Aorta (tissue), 5 donors: ENCODE results near the gene B3GALT5. TPM values are rescaled to one million over a fixed set of nuclear protein-coding genes. Genes with fewer than 3 reads are reported as not detected.

ENCODE experiments used
- ATAC-seq: fragments of 200-7000 bp; cut with Tn5 transposase; one replicate; pipeline ENCODE4 v1.9.1; 2022; ENCODE audit warnings: moderate library complexity; ENCODE audit not compliant: low FRiP score
- DNase-seq, 2 donors: peaks; one replicate each; pipeline ENCODE4 v3.0.0-alpha.2; 2020
- H3K27ac ChIP-seq, 2 donors: one replicate each; pipeline ENCODE4 v1.5.1; 2013; ENCODE audit warnings: low read length in 2 of 2, mild to moderate bottlenecking in 2 of 2, moderate library complexity in 2 of 2, control low read depth in 1 of 2, inconsistent platforms in 1 of 2, low read depth in 1 of 2
- H3K27me3 ChIP-seq, 2 donors: one replicate each; pipeline ENCODE4 v1.6.1; 2013; ENCODE audit warnings: control low read depth in 1 of 2, low read length in 1 of 2, mild to moderate bottlenecking in 1 of 2, moderate library complexity in 1 of 2; ENCODE audit not compliant: insufficient read depth in 2 of 2, control insufficient read depth in 1 of 2
- H3K36me3 ChIP-seq, 2 donors: one replicate each; pipeline ENCODE4 v1.6.1; 2013; ENCODE audit warnings: control low read depth in 1 of 2, low read length in 1 of 2, mild to moderate bottlenecking in 1 of 2; ENCODE audit not compliant: insufficient read depth in 2 of 2, control insufficient read depth in 1 of 2
- H3K4me1 ChIP-seq, 2 donors: one replicate each; pipeline ENCODE4 v1.6.1; 2013; ENCODE audit warnings: low read length in 2 of 2, control low read depth in 1 of 2, mild to moderate bottlenecking in 1 of 2, moderate library complexity in 1 of 2; ENCODE audit not compliant: insufficient read depth in 2 of 2, control insufficient read depth in 1 of 2
- H3K4me3 ChIP-seq, 2 donors: one replicate each; pipeline ENCODE4 v1.5.1; 2013; ENCODE audit warnings: low read length in 2 of 2, control low read depth in 1 of 2, mild to moderate bottlenecking in 1 of 2
- H3K9me3 ChIP-seq: one replicate; pipeline ENCODE4 v1.6.1; 2013; ENCODE audit warnings: mild to moderate bottlenecking, low read length; ENCODE audit not compliant: control insufficient read depth
- WGBS, 2 donors: extraction: QIAGEN DNeasy Blood & Tissue Kit; methylation state at CpG; one replicate each; pipeline ENCODE4 v1.1.7; 2013; 5-methylcytosine and 5-hydroxymethylcytosine counted together
- intact Hi-C, 2 donors: fragments of 100-400 bp; cut with DNase I; formaldehyde crosslinking; loops; one replicate each; pipeline versions ENCODE4 v1.14.2 to v1.15.0; 2022
- polyA plus RNA-seq, 2 donors: library from polyadenylated mRNA; stranded (reverse); fragments of 200-250 nt; gene quantifications; one replicate each; pipeline ENCODE4 v1.2.3, GENCODE V29; 2013
- total RNA-seq, 2 donors: library from RNA; stranded (reverse); fragmentation: NEBNext Ultra II Directional; extraction: Animal tissue kit (Norgen Biotek cat#: 25700); gene quantifications; one replicate each; pipeline ENCODE4 v1.2.1, GENCODE V29; 2021
- donor health status: healthy with polysubstance abuse.
- donor health status: Bipolar disorder and iron deficiency.
- donor health status: DM: no; HTN: no; CAD: no.
- donor health status: DM: no; HTN: no; CAD: no.
- donor health status: DM: yes; HTN: yes; CAD: no.

The B3GALT5 gene
- total and polyA plus RNA-seq, 4 donors, result 0.10 to 0.50 (median 0.30) TPM

GRCh38 chr21:39620856-39621255 lies 8.1 kb downstream of the B3GALT5 start:
- DNase-seq (no peak), ATAC-seq (no peak)
- no peaks in the 10 kb centered on the region for H3K36me3 ChIP-seq
- H3K4me1 ChIP-seq, result no peaks in the 10 kb centered on the region
- H3K27ac ChIP-seq, result no peak overlapping the region
- no peak overlapping the region for H3K4me3 ChIP-seq
- intact Hi-C loops, result no loop called here
- H3K27me3 ChIP-seq, result no peaks in the 10 kb centered on the region
- H3K9me3 ChIP-seq, result no peaks in the 10 kb centered on the region

GRCh38 chr21:39625211-39625895 lies 12.6 kb downstream of the B3GALT5 start:
- Histone ChIP-seq H3K36me3 (no peaks in the 10 kb centered on the region), H3K27me3 (no peaks in the 10 kb centered on the region), H3K4me3 (no peak overlapping the region), H3K4me1 (no peaks in the 10 kb centered on the region), H3K9me3 (no peaks in the 10 kb centered on the region), H3K27ac (no peak overlapping the region)
- DNase-seq (no peak), ATAC-seq (no peak)
- WGBS, 2 donors, result 69 to 77% methylated on average over 12 of the region's 12 CpGs
- intact Hi-C loops, result no loop called here

- DNase-seq, result no peak
- 74 to 81% methylated on average over 8 of the region's 8 CpGs for WGBS, 2 donors
- Histone ChIP-seq H3K4me1 (no peaks in the 10 kb centered on the region), H3K9me3 (no peaks in the 10 kb centered on the region), H3K27ac (no peak overlapping the region), H3K27me3 (peaks cover 0 to 2% of the 10 kb centered on the region in 2 donors), H3K36me3 (no peaks in the 10 kb centered on the region), H3K4me3 (no peak overlapping the region)
- no peak for ATAC-seq
- intact Hi-C loops, result no loop called here
These were observed 15.6 kb downstream of the B3GALT5 start for GRCh38 chr21:39628385-39628784.

- DNase-seq, result no peak
- peaks cover 0 to 2% of the 10 kb centered on the region in 2 donors for H3K27me3 ChIP-seq
- intact Hi-C loops, result no loop called here
- no peak overlapping the region for H3K4me3 ChIP-seq
- ATAC-seq, result no peak
- no peak overlapping the region for H3K27ac ChIP-seq
- WGBS, 2 donors, result 39% methylated on average over 8 of the region's 8 CpGs
- no peaks in the 10 kb centered on the region for H3K36me3 ChIP-seq
- no peaks in the 10 kb centered on the region for H3K9me3 ChIP-seq
- H3K4me1 ChIP-seq, result no peaks in the 10 kb centered on the region
These were observed 17.5 kb downstream of the B3GALT5 start for GRCh38 chr21:39630191-39630591.

GRCh38 chr21:39630827-39631226 lies 18.1 kb downstream of the B3GALT5 start:
- no peak for ATAC-seq
- H3K27me3 ChIP-seq, result peaks cover 0 to 2% of the 10 kb centered on the region in 2 donors
- H3K36me3 ChIP-seq, result no peaks in the 10 kb centered on the region
- DNase-seq, result no peak
- H3K27ac ChIP-seq, result no peak overlapping the region
- no peaks in the 10 kb centered on the region for H3K9me3 ChIP-seq
- 7 to 11% methylated on average over 2 of the region's 2 CpGs for WGBS, 2 donors
- intact Hi-C loops, result no loop called here
- no peak overlapping the region for H3K4me3 ChIP-seq
- no peaks in the 10 kb centered on the region for H3K4me1 ChIP-seq

- Histone ChIP-seq H3K27me3 (peaks cover 0 to 2% of the 10 kb centered on the region in 2 donors), H3K4me1 (no peaks in the 10 kb centered on the region), H3K4me3 (no peak overlapping the region), H3K36me3 (no peaks in the 10 kb centered on the region), H3K9me3 (no peaks in the 10 kb centered on the region), H3K27ac (no peak overlapping the region)
- intact Hi-C loops, result no loop called here
- DNase-seq (no peak), ATAC-seq (no peak)
- WGBS, 2 donors, result 73 to 75% methylated on average over 10 of the region's 10 CpGs
These were observed 19.3 kb downstream of the B3GALT5 start for GRCh38 chr21:39631842-39632562.

GRCh38 chr21:39632796-39633442 lies 20.2 kb downstream of the B3GALT5 start:
- H3K4me3 ChIP-seq, result no peak overlapping the region
- no peaks in the 10 kb centered on the region for H3K4me1 ChIP-seq
- peaks cover 0 to 2% of the 10 kb centered on the region in 2 donors for H3K27me3 ChIP-seq
- DNase-seq (no peak), ATAC-seq (no peak)
- no peak overlapping the region for H3K27ac ChIP-seq
- intact Hi-C loops, result no loop called here
- H3K36me3 ChIP-seq, result no peaks in the 10 kb centered on the region
- no peaks in the 10 kb centered on the region for H3K9me3 ChIP-seq
- WGBS, 2 donors, result 94 to 100% methylated on average over 1 of the region's 1 CpG

- no peak for ATAC-seq
These were observed 21.0 kb downstream of the B3GALT5 start for GRCh38 chr21:39633770-39634181.

More at GRCh38 chr21:39633770-39634181, 21.0 kb downstream of the B3GALT5 start:
- no peak overlapping the region for H3K27ac ChIP-seq
- H3K4me1 ChIP-seq, result no peaks in the 10 kb centered on the region
- DNase-seq, result no peak
- 66 to 76% methylated on average over 5 of the region's 5 CpGs for WGBS, 2 donors
- H3K9me3 ChIP-seq, result no peaks in the 10 kb centered on the region
- H3K36me3 ChIP-seq, result no peaks in the 10 kb centered on the region
- H3K4me3 ChIP-seq, result no peak overlapping the region
- peaks cover 0 to 2% of the 10 kb centered on the region in 2 donors for H3K27me3 ChIP-seq
- intact Hi-C loops, result no loop called here
